PC-3 (cell line): ENCODE data around the gene ZSWIM8. TPM values are rescaled to one million over a fixed set of nuclear protein-coding genes. Genes with fewer than 3 reads are reported as not detected.
A peak's percentile ranks its signal among the peaks of the same experiment; 100 is the strongest.

ENCODE experiments used
- ATAC-seq: fragments of 200-7000 bp; cut with Tn5 transposase; 2 replicates; pipeline ENCODE4 v1.9.1; 2020; ENCODE audit warnings: mild to moderate bottlenecking, moderate library complexity
- BruUV-seq: library from RNA; stranded (reverse); fragments of 400-500 nt; replicated peaks from 2 replicates; lab custom pipeline; 2021; lab: Mats Ljungman, UMichigan
- CTCF ChIA-PET: fragments of 300-600 bp; sonication (Branson Sonifier 250); formaldehyde crosslinking; loops from one replicate; lab custom pipeline; 2022; ENCODE audit warnings: antibody characterized with exemption; lab: Charles Lee
- POLR2A ChIA-PET: fragments of 300-600 bp; sonication (Branson Sonifier 250); formaldehyde crosslinking; loops from one replicate; lab custom pipeline; 2022; ENCODE audit warnings: antibody characterized with exemption; ENCODE audit not compliant: unreplicated experiment; lab: Charles Lee
- DNase-seq: peaks from one replicate; pipeline ENCODE4 v3.0.0-alpha.2; 2015
- H2AFZ ChIP-seq: fragments of 300-600 bp; sonication (generic); 2 replicates; pipeline ENCODE4 v1.6.0; 2016; ENCODE audit warnings: antibody characterized with exemption, low read length
- H3F3A ChIP-seq: fragments of 300-600 bp; sonication (generic); one replicate; pipeline ENCODE4 v1.6.0; 2017; ENCODE audit warnings: antibody characterized with exemption, low read length, control low read depth, mild to moderate bottlenecking; ENCODE audit not compliant: unreplicated experiment
- H3K27ac ChIP-seq: fragments of 300-600 bp; sonication (generic); 2 replicates; pipeline ENCODE4 v1.5.1; 2016; ENCODE audit warnings: mild to moderate bottlenecking, low read length
- H3K27me3 ChIP-seq: fragments of 300-600 bp; sonication (generic); 2 replicates; pipeline ENCODE4 v1.6.1; 2016; ENCODE audit warnings: low read length, mixed read lengths
- H3K36me3 ChIP-seq: fragments of 300-600 bp; sonication (generic); 2 replicates; pipeline ENCODE4 v1.6.1; 2016; ENCODE audit warnings: low read depth, mixed run types, low read length, mixed read lengths
- H3K4me1 ChIP-seq: fragments of 300-600 bp; sonication (generic); 2 replicates; pipeline ENCODE4 v1.5.1; 2016; ENCODE audit warnings: low read length; ENCODE audit not compliant: insufficient read depth
- H3K4me2 ChIP-seq: fragments of 300-600 bp; sonication (generic); 2 replicates; pipeline ENCODE4 v1.6.0; 2016; ENCODE audit warnings: low read length
- H3K4me3 ChIP-seq: fragments of 300-600 bp; sonication (generic); 2 replicates; pipeline ENCODE4 v1.5.1; 2016; ENCODE audit warnings: mild to moderate bottlenecking, low read length, mixed read lengths
- H3K79me2 ChIP-seq: fragments of 300-600 bp; sonication (generic); 2 replicates; pipeline ENCODE4 v1.6.1; 2017; ENCODE audit warnings: low read length, mixed read lengths
- H3K9ac ChIP-seq: fragments of 300-600 bp; sonication (generic); 2 replicates; pipeline ENCODE4 v1.6.0; 2016; ENCODE audit warnings: mild to moderate bottlenecking, low read length
- H3K9me2 ChIP-seq: fragments of 300-600 bp; sonication (generic); replicated peaks from 2 replicates; pipeline ENCODE4 v1.6.1; 2016; ENCODE audit warnings: mixed run types, low read length, mixed read lengths
- H3K9me3 ChIP-seq: fragments of 300-600 bp; sonication (generic); 2 replicates; pipeline ENCODE4 v1.6.1; 2016; ENCODE audit warnings: low read length, mixed read lengths
- H4K20me1 ChIP-seq: fragments of 300-600 bp; sonication (generic); 2 replicates; pipeline ENCODE4 v1.6.1; 2016; ENCODE audit warnings: low read length, mixed read lengths
- CTCF ChIP-seq: fragments of 300-600 bp; sonication (generic); conservative IDR thresholded peaks from 2 replicates; pipeline ENCODE4 v1.5.1; 2017; ENCODE audit warnings: antibody characterized with exemption, low read depth, mild to moderate bottlenecking, low read length
- EZH2 ChIP-seq: fragments of 300-600 bp; sonication (generic); IDR thresholded peaks from one replicate; pipeline ENCODE4 v1.6.1; 2017; ENCODE audit warnings: antibody characterized with exemption, mild to moderate bottlenecking, low read length; ENCODE audit not compliant: unreplicated experiment
- EZH2phosphoT487 ChIP-seq: fragments of 300-600 bp; sonication (generic); IDR thresholded peaks from 2 replicates; pipeline ENCODE4 v1.6.1; 2018; ENCODE audit warnings: mild to moderate bottlenecking, antibody characterized with exemption, low read length, borderline replicate concordance
- intact Hi-C: fragments of 100-400 bp; cut with micrococcal nuclease; formaldehyde crosslinking; loops from 2 replicates; pipeline ENCODE4 v1.9.0; 2023
- total RNA-seq: library from RNA; depleted of rRNA; stranded (reverse); fragments of >200 nt; gene quantifications from 2 replicates; pipeline ENCODE4 v1.2.3, GENCODE V29; 2014

ZSWIM8 gene
- total RNA-seq, 1 experiment from 2014 or later = 152 TPM

- Histone ChIP-seq H4K20me1 (peaks cover 22% of the 10 kb centered on the region), H3K9ac (no peak overlapping the region), H3K79me2 (peaks cover 72% of the 10 kb centered on the region), H3K27ac (no peak overlapping the region), H2AFZ (no peak overlapping the region), H3K4me1 (peaks cover 43% of the 10 kb centered on the region), H3K9me3 (no peaks in the 10 kb centered on the region), H3K4me3 (no peak overlapping the region), H3K9me2 (no peaks in the 10 kb centered on the region), H3K27me3 (no peaks in the 10 kb centered on the region), H3K36me3 (peaks cover 75% of the 10 kb centered on the region), H3F3A (peaks cover 18% of the 10 kb centered on the region), H3K4me2 (no peak overlapping the region)
- BruUV-seq = no TSS peak
- DNase-seq (no peak), ATAC-seq (no peak)
- TF ChIP-seq CTCF (no peak), EZH2phosphoT487 (no peak)
- intact Hi-C loops = no loop called here
- ChIA-PET POLR2A (interaction anchor here (0.6 kb wide), 1 partner anchor 129 kb away, joined by 3 read pairs; no protein-coding TSS in a partner anchor), CTCF (no interaction called here)
Measured at GRCh38 chr10:73758704-73759511, 26.5 kb upstream of the ZSWIM8 start.

GRCh38 chr10:73759512-73760115 lies 25.8 kb upstream of the ZSWIM8 start:
- Histone ChIP-seq H3K4me2 (no peak overlapping the region), H2AFZ (no peak overlapping the region), H3F3A (peaks cover 18% of the 10 kb centered on the region), H4K20me1 (peaks cover 22% of the 10 kb centered on the region), H3K27ac (no peak overlapping the region), H3K9me2 (no peaks in the 10 kb centered on the region), H3K4me1 (peaks cover 43% of the 10 kb centered on the region), H3K79me2 (peaks cover 67% of the 10 kb centered on the region), H3K9ac (no peak overlapping the region), H3K27me3 (no peaks in the 10 kb centered on the region), H3K9me3 (no peaks in the 10 kb centered on the region), H3K4me3 (no peak overlapping the region), H3K36me3 (peaks cover 75% of the 10 kb centered on the region)
- TF ChIP-seq EZH2phosphoT487 (no peak), EZH2 (no peak), CTCF (no peak)
- no TSS peak for BruUV-seq
- DNase-seq (peak; percentile 67), ATAC-seq (no peak)
- intact Hi-C loops = no loop called here
- CTCF ChIA-PET = no interaction called here
- POLR2A ChIA-PET = no interaction called here
